HG03139 (cell line): ENCODE measurements around the gene APOD.

ENCODE experiments used
- ATAC-seq: cut with Tn5 transposase; IDR thresholded peaks from one replicate; pipeline ENCODE4 v1.9.1; 2021; ENCODE audit not compliant: unreplicated experiment

The APOD gene

GRCh38 chr3:195531683-195532082 lies 52.1 kb downstream of the APOD start:
- no peak for ATAC-seq

- no peak for ATAC-seq
Observed at GRCh38 chr3:195526492-195526891, 57.2 kb downstream of the APOD start.

DNA sequence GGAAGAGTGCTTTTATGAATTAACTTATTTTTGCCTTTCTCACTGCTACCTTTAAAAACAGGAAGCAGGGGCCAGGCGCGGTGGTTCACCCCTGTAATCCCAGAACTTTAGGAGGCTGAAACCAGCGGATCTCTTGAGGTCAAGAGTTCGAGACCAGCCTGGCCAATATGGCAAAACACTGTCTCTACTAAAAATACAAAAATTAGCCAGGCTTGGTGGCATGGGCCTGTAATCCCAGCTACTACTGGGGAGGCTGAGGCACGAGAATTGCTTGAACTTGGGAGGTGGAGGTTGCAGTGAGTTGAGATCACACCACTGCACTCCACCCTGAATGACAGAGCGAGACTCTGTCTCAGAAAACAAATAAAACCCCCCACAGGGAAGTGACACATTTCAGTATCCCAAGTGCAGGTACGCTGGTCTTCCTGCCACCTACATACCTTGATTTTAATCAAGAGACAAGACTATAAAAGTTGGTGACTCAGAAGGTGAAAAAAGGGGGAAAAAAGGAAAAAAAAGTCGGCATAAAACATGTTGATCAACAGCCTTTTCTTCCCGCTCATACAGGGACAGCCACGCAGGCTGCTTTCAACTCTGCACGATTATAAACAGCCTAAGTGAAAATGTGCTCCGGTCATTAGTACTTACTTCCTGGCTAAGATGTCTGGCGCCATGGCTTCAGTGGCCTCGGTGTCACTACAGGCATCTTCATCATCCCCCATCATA lies 59.4 kb downstream of the APOD start:
- no peak for ATAC-seq

- no peak for ATAC-seq
Observed at GRCh38 chr3:195522254-195523023, 61.3 kb downstream of the APOD start.
